Loucy (cell line): ENCODE data around the gene TBC1D22A.

Source experiments
- H2AFZ ChIP-seq: fragments of 200-600 bp; sonication (generic); 2 replicates; pipeline ENCODE4 v1.6.0; 2016; ENCODE audit warnings: antibody characterized with exemption, mild to moderate bottlenecking, low read length, moderate library complexity
- H3F3A ChIP-seq: fragments of 200-600 bp; 2 replicates; pipeline ENCODE4 v1.6.0; 2016; ENCODE audit warnings: antibody characterized with exemption, low read depth, mild to moderate bottlenecking
- H3K27me3 ChIP-seq: fragments of 200-600 bp; sonication (generic); 2 replicates; pipeline ENCODE4 v1.6.1; 2014; ENCODE audit warnings: low read length, mild to moderate bottlenecking; ENCODE audit not compliant: insufficient read depth, poor library complexity, severe bottlenecking
- H3K36me3 ChIP-seq: fragments of 200-600 bp; sonication (generic); 2 replicates; pipeline ENCODE4 v1.6.1; 2016; ENCODE audit warnings: low read length; ENCODE audit not compliant: insufficient read depth
- H3K4me1 ChIP-seq: fragments of 200-600 bp; sonication (generic); 2 replicates; pipeline ENCODE4 v1.5.1; 2014; ENCODE audit warnings: low read length, mild to moderate bottlenecking; ENCODE audit not compliant: insufficient read depth, poor library complexity, severe bottlenecking
- H3K4me2 ChIP-seq: fragments of 200-600 bp; sonication (generic); 2 replicates; pipeline ENCODE4 v1.6.0; 2014; ENCODE audit warnings: antibody characterized with exemption, low read length, low read depth, mild to moderate bottlenecking; ENCODE audit not compliant: poor library complexity, severe bottlenecking
- H3K4me3 ChIP-seq: fragments of 200-600 bp; sonication (generic); 2 replicates; pipeline ENCODE4 v1.5.1; 2014; ENCODE audit warnings: low read length, mild to moderate bottlenecking, mixed read lengths; ENCODE audit not compliant: poor library complexity, severe bottlenecking
- H3K79me2 ChIP-seq: fragments of 200-600 bp; sonication (generic); 2 replicates; pipeline ENCODE4 v1.6.1; 2014; ENCODE audit warnings: low read length; ENCODE audit not compliant: insufficient read depth
- H3K9ac ChIP-seq: fragments of 200-600 bp; sonication (generic); 2 replicates; pipeline ENCODE4 v1.6.0; 2014; ENCODE audit warnings: mild to moderate bottlenecking, low read depth, low read length, moderate library complexity; ENCODE audit not compliant: poor library complexity, severe bottlenecking
- H3K9me2 ChIP-seq: fragments of 200-600 bp; sonication (generic); replicated peaks from 2 replicates; pipeline ENCODE4 v1.6.1; 2016; ENCODE audit warnings: low read depth, low read length, mixed read lengths
- H3K9me3 ChIP-seq: fragments of 200-600 bp; sonication (generic); 2 replicates; pipeline ENCODE4 v1.6.1; 2014; ENCODE audit warnings: mild to moderate bottlenecking, antibody characterized with exemption, low read length, low read depth; ENCODE audit not compliant: insufficient read depth
- H4K20me1 ChIP-seq: fragments of 200-600 bp; sonication (generic); 2 replicates; pipeline ENCODE4 v1.6.0; 2014; ENCODE audit warnings: antibody characterized with exemption, low read length, mild to moderate bottlenecking; ENCODE audit not compliant: insufficient read depth, poor library complexity, severe bottlenecking
- EZH2phosphoT487 ChIP-seq: fragments of 200-600 bp; IDR thresholded peaks from 2 replicates; pipeline ENCODE4 v1.6.1; 2018; ENCODE audit warnings: antibody characterized with exemption, mild to moderate bottlenecking, moderate library complexity, borderline replicate concordance
- TF ChIP-seq, protein P1 (sequence below): fragments of 200-600 bp; sonication (generic); conservative IDR thresholded peaks from 2 replicates; pipeline ENCODE4 v1.5.1; 2014; ENCODE audit warnings: mild to moderate bottlenecking, antibody characterized with exemption, low read length

The TBC1D22A gene

DNA sequence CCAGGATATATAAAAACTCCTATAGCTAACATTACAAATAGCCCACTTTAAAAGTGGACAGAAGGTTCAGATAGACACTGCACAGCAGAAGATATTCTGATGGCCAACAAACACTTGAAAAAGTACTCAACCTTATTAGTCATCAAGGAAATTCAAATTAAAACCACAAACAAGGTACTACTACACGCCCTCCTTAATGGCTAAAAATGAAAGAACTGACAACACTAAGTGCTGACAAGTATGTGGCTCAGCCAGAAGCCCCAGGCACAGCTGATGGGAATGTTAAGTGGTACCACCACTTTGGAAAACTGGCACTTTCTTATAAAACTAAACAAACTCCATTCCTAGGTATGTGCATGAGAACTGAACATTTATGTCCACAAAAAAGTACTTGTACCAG, 320.1 kb downstream of the TBC1D22A start:
- H3F3A ChIP-seq, result no peaks in the 10 kb centered on the region
- no peaks in the 10 kb centered on the region for H3K9me3 ChIP-seq
- H3K27me3 ChIP-seq, result no peaks in the 10 kb centered on the region
- H3K9ac ChIP-seq, result no peak overlapping the region
- H3K4me1 ChIP-seq, result no peaks in the 10 kb centered on the region
- no peaks in the 10 kb centered on the region for H4K20me1 ChIP-seq
- H3K79me2 ChIP-seq, result no peaks in the 10 kb centered on the region; the same call in 1 of the 2 replicates
- no peaks in the 10 kb centered on the region for H3K36me3 ChIP-seq
- H3K4me2 ChIP-seq, result no peak overlapping the region
- TF ChIP-seq, protein P1, sequence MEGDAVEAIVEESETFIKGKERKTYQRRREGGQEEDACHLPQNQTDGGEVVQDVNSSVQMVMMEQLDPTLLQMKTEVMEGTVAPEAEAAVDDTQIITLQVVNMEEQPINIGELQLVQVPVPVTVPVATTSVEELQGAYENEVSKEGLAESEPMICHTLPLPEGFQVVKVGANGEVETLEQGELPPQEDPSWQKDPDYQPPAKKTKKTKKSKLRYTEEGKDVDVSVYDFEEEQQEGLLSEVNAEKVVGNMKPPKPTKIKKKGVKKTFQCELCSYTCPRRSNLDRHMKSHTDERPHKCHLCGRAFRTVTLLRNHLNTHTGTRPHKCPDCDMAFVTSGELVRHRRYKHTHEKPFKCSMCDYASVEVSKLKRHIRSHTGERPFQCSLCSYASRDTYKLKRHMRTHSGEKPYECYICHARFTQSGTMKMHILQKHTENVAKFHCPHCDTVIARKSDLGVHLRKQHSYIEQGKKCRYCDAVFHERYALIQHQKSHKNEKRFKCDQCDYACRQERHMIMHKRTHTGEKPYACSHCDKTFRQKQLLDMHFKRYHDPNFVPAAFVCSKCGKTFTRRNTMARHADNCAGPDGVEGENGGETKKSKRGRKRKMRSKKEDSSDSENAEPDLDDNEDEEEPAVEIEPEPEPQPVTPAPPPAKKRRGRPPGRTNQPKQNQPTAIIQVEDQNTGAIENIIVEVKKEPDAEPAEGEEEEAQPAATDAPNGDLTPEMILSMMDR, result no peak
- no peak for TF ChIP-seq EZH2phosphoT487
- H2AFZ ChIP-seq, result no peak overlapping the region
- no peaks in the 10 kb centered on the region for H3K9me2 ChIP-seq
- no peak overlapping the region for H3K4me3 ChIP-seq

- H3K79me2 ChIP-seq, result no peaks in the 10 kb centered on the region; the same call in 1 of the 2 replicates
Measured at GRCh38 chr22:47083379-47083986, 321.0 kb downstream of the TBC1D22A start.

DNA sequence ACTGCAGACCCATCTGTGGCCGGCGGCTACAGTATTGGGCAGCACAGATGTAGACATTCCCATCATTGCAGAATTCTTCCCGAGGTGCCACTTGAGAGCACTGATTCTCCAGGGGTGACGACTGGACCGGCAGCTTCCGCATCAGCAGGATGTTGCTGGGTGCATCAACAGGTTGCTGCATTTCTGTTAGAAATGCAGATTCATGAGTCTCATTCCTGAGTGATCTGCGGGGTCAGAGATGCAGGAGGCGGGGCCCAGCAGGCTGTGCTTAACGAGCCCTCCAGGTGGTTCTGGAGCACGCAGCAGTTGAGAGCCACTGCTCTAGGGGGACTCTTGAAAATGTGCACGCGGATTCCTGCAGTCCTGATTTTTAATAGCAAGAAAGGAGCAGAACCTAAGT, 321.8 kb downstream of the TBC1D22A start:
- Histone ChIP-seq H3K9me2 (no peaks in the 10 kb centered on the region), H3K27me3 (no peaks in the 10 kb centered on the region), H3K9me3 (no peaks in the 10 kb centered on the region), H2AFZ (no peak overlapping the region), H3K79me2 (no peaks in the 10 kb centered on the region; the same call in 1 of the 2 replicates), H4K20me1 (no peaks in the 10 kb centered on the region), H3K4me2 (no peak overlapping the region), H3K9ac (no peak overlapping the region), H3K4me3 (no peak overlapping the region), H3K4me1 (no peaks in the 10 kb centered on the region), H3F3A (no peaks in the 10 kb centered on the region), H3K36me3 (0 out of 2 replicates have a peak, but pooled peaks cover 3% of the 10 kb centered on the region)
- TF ChIP-seq, protein P1, result no peak
- no peak for TF ChIP-seq EZH2phosphoT487

More at GRCh38 chr22:47083379-47083986, 321.0 kb downstream of the TBC1D22A start:
- H3K4me1 ChIP-seq, result no peaks in the 10 kb centered on the region
- TF ChIP-seq, protein P1, result no peak
- no peak for TF ChIP-seq EZH2phosphoT487
- no peaks in the 10 kb centered on the region for H3K27me3 ChIP-seq
- no peaks in the 10 kb centered on the region for H3F3A ChIP-seq
- no peaks in the 10 kb centered on the region for H3K36me3 ChIP-seq
- H2AFZ ChIP-seq, result no peak overlapping the region
- no peaks in the 10 kb centered on the region for H4K20me1 ChIP-seq
- H3K4me3 ChIP-seq, result no peak overlapping the region
- H3K9ac ChIP-seq, result no peak overlapping the region
- no peaks in the 10 kb centered on the region for H3K9me3 ChIP-seq
- H3K4me2 ChIP-seq, result no peak overlapping the region
- no peaks in the 10 kb centered on the region for H3K9me2 ChIP-seq
